ENCODE results near the gene TIGD3.

The TIGD3 gene

DNA sequence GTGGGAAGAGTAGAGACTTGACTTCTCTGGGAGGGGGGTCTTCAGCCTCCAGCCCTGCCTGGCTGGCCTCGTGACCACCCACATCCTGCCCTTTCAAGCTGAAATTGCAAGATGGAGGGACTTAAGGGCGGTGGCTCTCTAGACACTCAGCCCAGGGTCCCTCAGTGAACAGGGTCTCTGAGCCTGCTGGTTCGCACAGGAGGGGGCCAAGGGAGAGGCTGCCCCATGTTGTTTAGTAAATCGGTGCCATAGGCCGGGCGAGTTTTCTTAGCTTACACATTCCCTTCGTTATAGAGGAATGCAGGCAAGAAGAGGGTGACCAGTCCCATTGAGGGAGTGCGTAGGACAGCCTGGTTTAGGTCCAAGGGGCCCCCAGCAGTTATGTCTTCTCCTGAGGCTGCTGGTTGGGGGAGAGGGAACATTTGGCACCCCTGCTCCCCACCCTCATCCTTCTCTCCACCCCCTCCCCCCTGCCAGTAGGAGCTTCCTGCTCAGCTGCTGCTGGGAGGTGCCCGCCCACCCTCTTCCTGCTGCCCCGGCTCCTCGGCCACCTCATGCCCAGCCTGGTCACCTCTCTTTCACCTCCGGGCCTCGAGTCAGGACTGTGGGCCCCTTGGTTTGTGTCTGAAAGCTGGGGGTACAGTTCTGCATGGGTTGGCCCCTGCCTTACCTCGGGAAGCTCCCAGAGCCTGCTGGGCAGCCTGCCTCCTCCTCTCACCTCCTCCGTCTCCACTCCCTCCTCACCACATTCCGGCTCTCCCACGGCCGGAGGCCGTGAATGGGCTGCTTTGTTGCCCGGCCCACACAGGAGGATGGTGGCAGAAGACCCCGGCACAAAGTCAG lies 35.8 kb downstream of the TIGD3 start:
- no peak for DNase-seq (ENCODE audit: low spot score)

DNA sequence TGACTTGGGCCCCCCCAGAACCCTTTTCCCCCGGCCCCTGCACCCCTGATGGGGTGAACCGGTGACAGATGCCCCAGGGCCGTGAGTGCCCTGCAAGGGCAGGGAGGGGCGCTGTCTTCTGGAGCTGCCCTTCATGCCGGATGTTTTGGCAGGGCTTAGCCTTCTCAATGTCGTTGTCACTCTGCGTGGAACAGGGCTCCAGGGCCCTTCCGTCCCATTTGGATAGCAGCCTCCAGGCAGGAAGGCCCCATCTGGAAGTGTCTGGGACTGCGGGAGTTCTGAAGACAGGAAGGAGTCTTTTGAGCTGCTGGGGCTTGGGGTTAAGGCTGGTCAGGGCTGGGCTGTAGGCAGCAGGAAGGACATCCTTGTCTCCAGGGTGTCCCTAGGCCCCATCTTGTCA lies 36.4 kb downstream of the TIGD3 start:
- no peak for DNase-seq (ENCODE audit: low spot score)

DNA sequence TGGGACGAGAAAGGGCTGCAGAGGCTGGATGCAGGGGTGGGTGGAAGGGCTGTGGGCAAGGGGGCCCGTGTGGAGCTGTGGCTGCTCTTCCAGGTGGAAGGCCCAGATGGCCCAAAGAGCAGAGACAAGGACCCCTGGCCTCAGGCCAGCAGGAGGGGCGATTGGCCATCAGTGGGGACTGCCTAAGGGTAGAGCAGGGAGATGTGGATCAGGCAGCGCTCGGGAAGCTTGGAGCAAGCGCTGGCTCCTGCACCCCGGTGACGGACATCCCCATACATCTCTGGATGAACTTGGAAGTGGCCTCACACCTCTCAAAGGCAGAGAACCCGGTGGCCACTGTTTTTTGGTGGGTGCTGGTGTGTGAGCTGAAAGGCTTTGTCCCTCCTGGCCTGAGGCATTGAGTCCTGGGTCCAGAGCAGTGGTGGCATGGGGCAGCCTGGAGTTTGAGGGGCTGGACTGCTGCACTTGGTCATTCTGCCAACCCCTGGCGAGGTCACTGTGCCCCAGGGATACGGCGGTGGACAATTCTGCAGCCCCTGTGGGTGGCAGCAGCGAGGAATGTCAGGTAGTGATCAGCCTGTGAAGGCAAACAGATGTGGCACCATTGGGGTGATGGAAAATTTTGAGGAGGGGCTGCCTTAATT lies 37.8 kb downstream of the TIGD3 start:
- no peak for DNase-seq (ENCODE audit: low spot score)

DNA sequence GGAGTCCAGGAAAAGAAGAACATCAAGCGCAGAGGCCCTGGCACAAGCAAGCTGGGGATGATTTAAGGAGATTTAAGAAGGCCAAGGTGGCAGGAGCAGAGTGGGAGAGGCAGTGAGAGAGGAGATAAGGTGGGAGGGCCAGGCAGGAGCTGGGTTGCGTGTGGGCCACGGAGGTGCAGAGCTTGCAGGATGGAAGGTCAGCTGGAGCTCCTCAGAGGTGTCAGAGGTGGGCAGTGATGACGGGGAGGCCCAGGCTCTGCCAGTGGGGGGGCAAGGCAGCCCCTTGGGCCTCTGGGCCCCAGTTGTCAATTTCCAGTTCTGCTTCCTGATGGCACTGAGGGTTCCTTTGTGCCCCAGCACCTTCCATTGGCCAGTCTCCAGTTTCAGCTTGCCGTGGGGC lies 38.3 kb downstream of the TIGD3 start:
- DNase-seq (ENCODE audit: low spot score) = no peak

DNA sequence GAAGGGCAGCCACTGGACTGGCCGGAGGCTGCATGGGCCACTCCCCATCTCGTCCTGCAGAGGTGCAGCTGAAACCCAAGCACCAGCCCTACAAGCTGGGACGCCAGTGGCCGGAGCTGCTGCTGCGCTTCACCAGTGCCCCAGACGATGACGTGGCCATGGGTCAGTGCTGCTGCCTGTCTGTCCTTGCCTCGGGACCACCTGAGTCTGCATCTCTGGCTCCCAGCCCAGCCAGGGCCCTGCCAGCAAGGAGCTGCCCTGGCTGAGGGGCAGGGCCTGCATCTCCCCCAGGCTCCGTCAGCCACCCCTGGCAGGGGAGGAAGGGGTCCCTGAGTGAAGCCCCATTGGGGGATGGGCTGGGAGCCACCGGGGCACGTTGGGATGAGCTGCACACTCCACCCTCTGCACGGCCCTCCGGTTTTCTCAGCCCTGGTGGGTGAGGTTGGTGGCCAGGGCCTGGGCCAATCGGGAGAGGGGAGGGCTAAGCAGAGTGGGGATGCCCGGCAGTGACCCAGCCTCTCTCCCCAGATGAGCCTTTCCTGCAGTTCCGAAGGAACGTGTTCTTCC lies 39.0 kb downstream of the TIGD3 start:
- no peak for DNase-seq (ENCODE audit: low spot score)

DNA sequence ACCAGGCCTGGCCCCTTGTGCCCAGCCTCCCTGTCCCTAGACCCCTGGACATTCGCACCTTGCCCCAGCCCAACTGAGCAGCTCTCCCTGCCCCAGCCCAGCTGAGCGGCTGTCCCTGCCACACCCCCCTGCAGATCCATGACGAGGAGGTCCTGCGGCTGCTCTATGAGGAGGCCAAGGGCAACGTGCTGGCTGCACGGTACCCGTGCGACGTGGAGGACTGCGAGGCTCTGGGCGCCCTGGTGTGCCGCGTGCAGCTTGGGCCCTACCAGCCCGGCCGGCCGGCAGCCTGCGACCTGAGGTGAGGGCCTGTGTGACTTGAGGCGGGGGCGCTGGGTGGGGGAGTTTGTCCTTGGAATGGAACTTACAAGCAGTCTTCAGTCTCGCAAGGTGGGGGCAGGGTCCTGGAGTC lies 39.6 kb downstream of the TIGD3 start:
- DNase-seq (ENCODE audit: low spot score) = no peak

DNA sequence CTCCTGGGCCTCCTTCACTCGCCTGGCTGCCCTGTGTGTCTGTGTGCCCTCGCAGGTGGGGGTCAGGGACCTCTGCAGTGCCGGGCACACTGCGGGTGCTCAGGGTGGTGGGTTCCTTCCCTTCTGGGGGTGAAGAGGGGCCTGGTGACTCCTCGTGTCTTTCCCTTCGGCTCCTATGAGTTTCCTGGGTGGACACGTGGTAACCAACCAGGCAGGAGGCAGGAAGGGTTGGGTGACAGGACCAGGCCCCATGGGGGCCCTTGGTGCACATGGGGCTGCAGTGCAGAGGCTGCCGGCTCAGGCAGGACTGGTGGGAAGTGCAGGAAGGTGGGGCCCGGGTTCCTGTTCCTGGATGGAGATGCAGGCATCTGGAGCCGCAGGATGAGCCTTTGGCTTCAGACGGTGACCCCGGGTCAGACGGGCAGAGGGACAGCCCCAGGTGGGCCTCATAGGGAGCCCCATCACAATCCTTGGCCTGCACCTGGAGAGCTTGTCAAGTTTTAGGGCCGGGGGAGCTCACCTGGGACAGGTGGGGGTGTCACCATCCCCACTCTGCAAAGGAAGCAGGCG lies 41.5 kb downstream of the TIGD3 start:
- DNase-seq (ENCODE audit: low spot score) = no peak

DNA sequence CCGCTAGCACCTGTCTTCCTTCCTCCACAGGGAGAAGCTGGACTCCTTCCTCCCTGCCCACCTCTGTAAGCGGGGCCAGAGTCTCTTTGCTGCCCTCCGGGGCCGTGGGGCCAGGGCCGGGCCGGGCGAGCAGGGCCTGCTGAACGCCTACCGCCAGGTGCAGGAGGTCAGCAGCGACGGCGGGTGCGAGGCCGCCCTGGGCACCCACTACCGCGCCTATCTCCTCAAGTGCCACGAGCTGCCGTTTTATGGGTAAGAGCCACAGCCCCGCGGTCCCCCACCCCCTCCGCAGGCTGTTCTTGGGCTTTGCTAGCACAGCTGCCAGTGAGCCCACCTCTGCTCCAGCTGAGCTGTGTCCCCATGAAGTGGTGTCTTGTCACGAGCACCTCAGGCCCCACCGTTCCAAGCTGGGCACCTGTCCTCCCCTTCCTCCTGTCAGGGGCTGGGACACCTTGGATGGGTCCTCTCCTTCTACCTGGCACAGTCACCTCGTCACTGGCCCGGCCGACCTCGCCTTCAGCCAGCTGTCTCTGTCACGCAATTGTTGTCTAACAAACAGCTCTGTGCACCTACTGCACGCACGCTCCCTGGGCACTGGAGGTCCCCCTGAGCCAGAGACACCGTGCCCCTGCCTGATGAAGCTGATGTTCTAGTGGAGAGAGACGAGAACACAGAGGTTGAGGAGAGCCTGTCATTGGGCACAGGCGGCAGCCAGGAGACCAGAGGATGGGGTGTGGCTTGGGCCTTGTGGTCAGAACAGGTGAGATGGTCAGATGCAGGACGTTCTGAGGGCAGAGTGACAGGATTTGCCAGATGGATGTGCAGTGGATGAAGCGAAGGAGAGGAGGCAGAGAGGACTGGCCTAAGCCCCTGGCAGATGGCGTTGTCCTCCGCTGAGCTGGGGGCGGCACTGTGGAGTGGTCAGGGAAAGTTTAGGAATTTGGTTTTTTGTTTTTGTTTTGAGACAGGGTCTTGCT lies 42.5 kb downstream of the TIGD3 start:
- no peak for DNase-seq (ENCODE audit: low spot score)

DNA sequence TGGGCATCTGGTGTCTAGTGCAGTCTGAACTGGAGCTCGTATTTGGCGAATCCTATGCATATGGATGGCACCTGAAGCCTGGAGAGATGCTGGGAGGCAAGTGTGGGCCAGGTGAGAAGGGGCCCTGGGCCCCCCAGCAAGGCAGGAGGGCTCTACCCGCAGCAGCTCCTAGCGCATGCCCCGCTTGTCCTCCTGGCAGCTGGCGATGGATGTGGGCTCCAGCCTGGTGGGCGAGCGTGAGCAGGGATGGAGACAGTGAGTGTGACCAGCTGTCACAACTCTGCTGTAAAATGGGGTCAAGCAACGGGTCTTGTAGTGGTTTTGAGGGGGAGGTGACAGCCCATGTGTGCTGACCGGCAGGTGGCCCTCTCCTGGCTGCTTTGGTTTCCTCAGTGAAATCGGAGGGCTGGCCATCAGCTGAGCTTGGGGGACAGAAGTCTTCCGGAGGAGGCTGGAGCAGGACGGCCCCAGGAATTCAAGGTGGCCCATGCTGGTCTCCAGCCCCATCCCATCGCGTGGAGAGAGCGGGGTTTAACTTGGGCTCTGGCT lies 43.9 kb downstream of the TIGD3 start:
- DNase-seq (ENCODE audit: low spot score) = no peak

DNA sequence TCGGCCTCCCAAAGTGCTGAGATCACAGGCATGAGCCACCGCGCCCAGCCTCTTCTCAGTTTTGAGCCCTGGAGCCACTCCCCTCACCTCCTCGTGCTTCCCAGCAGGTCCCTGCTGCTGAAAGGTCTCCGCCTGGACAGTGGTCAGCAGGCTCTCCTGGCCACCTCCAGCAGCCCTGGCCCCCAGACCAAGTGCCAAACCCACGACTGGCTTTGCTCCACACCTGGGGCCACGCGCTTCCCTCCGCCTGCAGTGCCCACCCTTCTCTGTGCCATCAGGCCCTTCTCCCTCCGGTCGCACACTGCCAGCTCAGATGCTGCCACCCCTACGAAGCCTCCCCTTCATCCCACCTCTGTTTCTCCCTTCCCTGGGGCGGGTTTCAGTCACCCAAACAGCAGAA lies 44.7 kb downstream of the TIGD3 start:
- DNase-seq (ENCODE audit: low spot score) = no peak

DNA sequence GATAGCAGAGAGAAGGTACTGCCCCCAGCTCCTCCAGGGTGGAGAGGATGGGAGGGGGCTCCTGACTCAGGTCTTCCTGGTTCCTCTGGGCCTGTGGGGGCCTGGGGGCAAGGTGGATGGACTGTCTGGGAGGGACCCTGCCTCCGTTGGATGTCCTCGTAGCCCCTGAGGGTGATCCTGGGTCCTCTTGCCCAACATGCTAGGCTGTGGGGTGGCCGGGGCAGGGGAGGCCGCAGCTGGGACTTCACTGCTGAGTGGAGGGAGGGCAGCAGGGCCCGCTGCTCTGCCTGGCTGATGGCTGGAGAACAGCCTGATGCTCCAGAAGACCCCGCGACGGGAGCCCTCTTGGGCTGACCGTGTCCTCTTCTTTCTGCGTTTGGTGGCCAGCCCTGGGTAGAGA lies 45.3 kb downstream of the TIGD3 start:
- no peak for DNase-seq (ENCODE audit: low spot score)

DNA sequence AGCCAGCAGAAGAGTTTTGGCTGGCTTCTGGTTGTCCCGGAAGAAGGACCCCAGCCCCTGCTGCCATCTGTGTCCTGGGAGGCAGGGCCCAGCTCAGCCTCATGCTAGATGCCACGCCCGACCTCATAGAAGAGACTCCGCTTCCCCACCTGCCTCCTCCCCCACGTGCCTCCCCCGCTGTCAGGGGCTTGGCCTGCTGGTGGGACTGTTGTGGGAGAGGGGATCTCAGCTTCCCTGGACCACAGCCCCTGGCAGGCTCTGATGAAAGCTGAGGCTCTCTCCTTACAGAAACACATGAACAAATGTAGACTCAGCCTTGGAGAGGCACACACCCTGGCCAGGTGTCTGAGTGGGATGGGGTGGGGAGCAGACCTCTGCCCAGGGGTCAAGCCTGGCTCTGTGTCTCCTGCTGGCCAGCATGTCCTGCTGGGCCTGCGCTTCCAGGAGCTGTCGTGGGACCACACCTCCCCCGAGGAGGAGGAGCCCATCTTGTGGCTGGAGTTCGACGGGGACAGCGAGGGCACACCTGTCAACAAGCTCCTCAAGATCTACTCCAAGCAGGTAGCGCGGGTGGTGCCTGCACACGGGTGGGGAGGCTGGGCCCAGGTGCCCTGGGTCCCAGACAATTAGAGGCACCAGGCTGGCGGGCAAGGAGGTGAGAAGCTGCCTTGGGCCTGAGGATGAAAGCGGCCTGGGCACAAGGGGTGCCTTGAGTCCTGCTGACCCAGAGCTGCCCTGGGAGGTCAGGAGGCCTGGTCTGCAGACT lies 45.9 kb downstream of the TIGD3 start:
- DNase-seq (ENCODE audit: low spot score) = no peak

DNA sequence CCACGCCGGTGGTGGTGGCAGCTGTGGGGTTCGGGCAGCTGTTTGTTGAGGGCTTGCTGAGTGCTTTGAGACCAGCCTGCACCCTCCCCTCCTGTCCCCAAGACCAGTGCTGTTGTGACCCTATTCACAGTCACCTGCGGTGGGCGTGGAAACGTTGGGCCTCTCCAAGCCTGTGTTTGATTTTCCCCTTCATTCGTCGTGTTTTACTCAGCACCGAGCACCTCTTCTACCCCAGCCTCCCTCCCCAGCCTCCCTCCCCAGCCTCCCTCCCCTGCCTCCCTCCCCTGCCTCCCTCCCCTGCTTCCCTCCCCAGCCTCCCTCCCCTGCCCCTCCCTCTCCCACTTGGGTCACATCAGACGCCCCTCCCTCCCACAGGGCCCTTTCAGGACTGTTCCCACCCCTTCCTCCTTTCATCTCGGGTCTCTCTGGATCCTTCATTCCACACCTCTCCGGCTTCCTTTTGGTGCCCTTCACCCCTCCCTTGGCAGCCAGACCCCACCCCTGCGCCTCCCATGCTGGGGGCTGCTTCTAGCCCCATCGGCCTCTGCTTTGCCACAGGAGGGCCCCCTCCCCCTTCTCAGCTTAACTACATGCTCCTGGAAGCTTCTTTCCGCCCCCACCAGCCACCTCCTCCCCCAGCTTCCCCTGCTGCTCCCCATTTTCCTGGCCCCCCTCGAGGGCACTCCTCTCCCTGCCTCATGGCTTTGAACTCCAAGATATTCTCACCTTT lies 46.7 kb downstream of the TIGD3 start:
- no peak for DNase-seq (ENCODE audit: low spot score)

DNA sequence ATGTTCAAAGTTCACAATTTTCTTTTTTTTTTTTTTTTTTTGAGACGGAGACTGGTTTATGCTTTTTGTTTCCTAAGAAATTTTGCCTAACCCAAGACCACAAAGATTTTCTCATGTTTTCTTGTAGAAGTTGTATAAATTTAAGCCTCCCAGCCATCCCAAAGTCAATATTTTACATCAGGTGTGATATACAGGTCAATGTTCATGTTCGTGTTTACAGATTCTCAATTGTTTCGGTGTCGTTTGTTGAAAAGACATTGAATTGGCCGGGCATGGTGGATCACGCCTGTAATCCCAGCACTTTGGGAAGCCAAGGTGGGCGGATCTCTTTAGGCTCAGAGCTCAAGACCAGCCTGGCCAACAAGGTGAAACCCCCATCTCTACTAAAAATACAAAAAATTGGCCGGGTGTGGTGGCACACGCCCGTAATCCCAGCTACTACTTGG lies 47.3 kb downstream of the TIGD3 start:
- DNase-seq (ENCODE audit: low spot score) = no peak

DNA sequence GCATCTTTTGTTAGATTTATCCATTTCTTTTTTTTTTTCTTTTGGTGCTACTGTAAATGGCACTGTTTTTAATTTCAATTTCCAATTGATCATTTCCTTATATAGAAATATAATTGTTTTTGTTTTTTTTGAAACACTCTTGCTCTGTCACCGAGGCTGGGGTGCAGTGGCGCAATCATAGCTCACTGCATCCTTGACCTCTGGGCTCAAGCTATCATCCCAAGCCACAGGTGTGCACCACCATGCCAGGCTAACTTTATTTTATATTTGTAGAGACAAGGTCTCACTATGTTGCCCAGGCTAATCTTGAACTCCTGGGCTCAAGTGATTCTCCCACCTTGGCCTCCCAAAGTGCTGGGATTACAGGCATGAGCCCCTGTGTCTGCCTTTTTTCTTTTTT lies 48.2 kb downstream of the TIGD3 start:
- DNase-seq (ENCODE audit: low spot score) = no peak

DNA sequence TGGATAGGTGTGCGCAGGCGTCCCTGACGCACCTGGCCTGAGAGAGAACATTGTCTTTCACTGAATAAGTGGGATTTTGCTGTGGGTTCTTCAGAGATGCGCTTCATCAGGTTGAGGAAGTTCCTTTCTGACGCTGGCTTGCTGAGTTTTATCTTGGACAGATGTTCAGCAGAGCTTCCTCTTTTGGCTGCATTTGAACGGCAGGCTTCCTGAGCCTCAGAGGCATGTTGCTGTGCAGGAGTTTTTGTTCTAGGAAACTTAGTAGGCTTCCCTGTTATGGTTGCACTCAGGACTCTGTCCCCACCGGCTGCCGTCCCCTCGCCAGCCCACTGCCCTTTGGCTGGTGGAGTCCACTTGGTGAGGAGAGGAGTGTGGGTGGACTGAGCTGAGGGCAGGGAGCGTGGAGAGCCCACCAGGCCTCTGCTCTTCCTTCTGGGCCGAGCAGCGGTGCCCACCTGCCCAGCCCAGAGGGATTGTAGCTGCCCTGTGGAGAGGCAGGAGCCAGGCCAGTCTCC lies 49.1 kb downstream of the TIGD3 start:
- DNase-seq (ENCODE audit: low spot score) = peak; percentile 42

DNA sequence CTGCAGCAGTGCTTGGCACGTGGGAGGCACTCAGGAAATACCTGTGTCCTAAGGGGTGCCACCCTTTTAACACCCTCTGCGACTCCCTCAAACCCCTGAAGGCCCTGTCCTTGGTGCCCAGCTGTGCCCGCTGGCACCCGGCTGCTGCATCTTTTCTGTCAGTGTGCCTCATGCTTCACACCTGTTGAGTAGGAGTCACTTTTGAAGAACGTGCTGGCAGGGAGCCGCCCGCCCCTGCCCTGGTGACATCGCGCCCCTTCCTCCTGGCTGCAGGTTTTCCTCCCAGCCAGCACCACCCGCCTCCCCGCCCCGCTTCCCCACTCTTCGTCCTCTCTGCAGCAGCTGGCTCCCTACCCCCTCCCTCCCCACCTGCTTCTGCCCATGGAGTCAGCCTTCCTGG lies 49.7 kb downstream of the TIGD3 start:
- DNase-seq (ENCODE audit: low spot score) = no peak

DNA sequence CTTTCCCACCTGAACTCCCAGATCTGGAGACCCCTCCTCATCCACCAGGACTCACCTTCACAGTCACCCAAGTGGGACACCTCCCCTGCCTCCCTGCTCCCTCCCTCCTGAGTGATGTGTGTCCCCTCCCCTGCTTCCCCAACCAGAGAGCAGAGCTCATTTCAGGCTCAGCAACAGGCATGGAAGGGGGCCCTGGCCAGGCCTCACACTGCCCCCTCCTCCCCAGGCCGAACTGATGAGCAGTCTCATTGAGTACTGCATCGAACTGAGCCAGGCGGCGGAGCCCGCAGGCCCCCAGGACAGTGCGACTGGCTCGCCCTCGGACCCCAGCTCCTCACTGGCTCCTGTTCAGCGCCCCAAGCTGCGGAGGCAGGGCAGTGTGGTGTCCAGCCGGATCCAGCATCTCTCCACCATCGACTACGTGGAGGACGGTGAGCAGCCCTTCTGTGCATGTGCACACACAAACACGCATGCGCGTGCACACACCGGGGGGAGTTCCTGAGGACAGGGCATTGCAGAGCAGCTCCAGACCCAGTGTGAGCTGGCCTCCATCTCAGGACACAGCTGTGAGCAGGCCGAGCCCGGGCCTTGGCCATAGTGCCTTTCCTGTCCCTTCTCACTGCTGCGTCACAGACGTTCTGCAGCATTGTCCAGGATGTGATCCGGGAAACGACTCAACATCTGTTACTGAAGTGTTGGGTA lies 50.2 kb downstream of the TIGD3 start:
- DNase-seq (ENCODE audit: low spot score) = no peak

All from globus pallidus (tissue), 1 donor.